Activated CD8-positive, alpha-beta T cell treated with anti-CD3 and anti-CD28 coated beads, Interleukin-2, amount 10 ng/mL, durations not matched to agents 7 days and 5 days (primary cell): ENCODE results near the gene MMP21. TPM values are rescaled to one million over a fixed set of nuclear protein-coding genes. Genes with fewer than 3 reads are reported as not detected.

Experiments used
- ATAC-seq: fragments of 150-1000 bp; cut with Tn5 transposase; one replicate; pipeline ENCODE4 v1.10.0; 2021; ENCODE audit warnings: moderate library complexity
- CTCF ChIA-PET: fragments of 350-600 bp; sonication (Branson Sonifier 250); formaldehyde crosslinking; loops from one replicate; lab custom pipeline; 2021; ENCODE audit warnings: antibody characterized with exemption; lab: Charles Lee
- POLR2A ChIA-PET: fragments of 350-600 bp; sonication (Branson Sonifier 250); formaldehyde crosslinking; loops from one replicate; lab custom pipeline; 2021; ENCODE audit warnings: antibody characterized with exemption; lab: Charles Lee
- DNase-seq: peaks from one replicate; pipeline ENCODE4 v3.0.0-alpha.2; 2020
- H3K27ac Mint-ChIP-seq: one replicate; pipeline ENCODE4 v1.8.0; 2021; ENCODE audit warnings: mild to moderate bottlenecking, mixed read lengths
- H3K27me3 Mint-ChIP-seq: one replicate; pipeline ENCODE4 v1.8.0; 2021; ENCODE audit warnings: low read depth, mixed read lengths
- H3K36me3 Mint-ChIP-seq: one replicate; pipeline ENCODE4 v1.8.0; 2021; ENCODE audit warnings: low read depth, mixed read lengths
- H3K4me1 Mint-ChIP-seq: one replicate; pipeline ENCODE4 v1.8.0; 2021; ENCODE audit warnings: low read depth, mixed read lengths
- H3K4me3 Mint-ChIP-seq: one replicate; pipeline ENCODE4 v1.8.0; 2021; ENCODE audit warnings: mild to moderate bottlenecking, mixed read lengths
- H3K9me3 Mint-ChIP-seq: one replicate; pipeline ENCODE4 v1.8.0; 2022; ENCODE audit warnings: mixed read lengths; ENCODE audit not compliant: insufficient read depth
- total RNA-seq, 2 experiments: library from RNA; stranded (reverse); gene quantifications; one replicate each; pipeline ENCODE4 v1.2.3, GENCODE V29; 2021

Gene MMP21
- total RNA-seq, 2 experiments from 2014 or later: not detected

DNA sequence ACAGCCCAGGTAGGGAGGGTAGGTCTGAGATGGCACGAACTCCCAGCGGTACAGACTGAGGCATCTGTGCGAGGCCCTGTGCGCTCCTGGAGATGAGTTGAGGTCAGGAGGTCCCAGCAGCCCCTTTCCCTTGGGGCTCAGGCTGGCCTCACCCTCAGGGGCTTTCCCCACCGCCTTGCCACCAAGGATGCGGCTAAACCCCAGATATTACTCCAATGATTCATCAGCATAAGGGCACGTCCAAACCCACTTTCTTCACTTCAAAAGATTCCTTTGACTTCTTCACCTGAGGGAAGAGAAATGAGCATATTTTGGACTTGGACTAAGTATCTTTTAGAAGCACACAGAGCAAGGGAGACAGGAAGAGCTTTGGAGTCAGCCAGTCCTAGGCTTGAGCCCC, 27.1 kb upstream of the MMP21 start:
- Mint-ChIP-seq H3K4me1 (peaks cover 6% of the 10 kb centered on the region), H3K9me3 (no peaks in the 10 kb centered on the region), H3K27ac (no peak overlapping the region), H3K27me3 (no peaks in the 10 kb centered on the region), H3K4me3 (no peak overlapping the region), H3K36me3 (peaks cover 16% of the 10 kb centered on the region)
- ATAC-seq (no peak), DNase-seq (no peak)
- ChIA-PET CTCF (interaction anchor here (1.2 kb wide), 1 partner anchor 13 kb away, joined by 3 read pairs; no protein-coding TSS in a partner anchor), POLR2A (no interaction called here)

DNA sequence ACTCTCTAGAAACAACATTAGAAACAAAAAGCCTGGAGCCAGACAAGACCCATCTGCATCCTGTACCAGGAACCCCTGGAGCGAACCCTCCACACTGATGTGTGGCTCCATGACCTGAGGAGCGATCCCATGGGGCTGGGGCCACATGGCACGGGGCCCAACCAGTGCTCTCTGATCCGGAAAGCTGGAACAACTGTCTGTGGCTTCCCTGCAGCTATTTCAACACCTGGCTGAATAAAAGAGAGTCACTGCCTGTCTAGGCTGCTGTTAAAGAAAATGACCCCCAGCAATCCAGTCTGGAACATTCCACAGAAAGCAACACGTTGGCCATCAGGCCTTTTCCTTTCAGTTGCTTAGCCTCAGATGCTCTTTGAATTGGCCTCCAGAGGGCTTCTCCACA, 26.5 kb upstream of the MMP21 start:
- ATAC-seq (no peak), DNase-seq (no peak)
- Mint-ChIP-seq H3K4me1 (peaks cover under 1% of the 10 kb centered on the region), H3K9me3 (no peaks in the 10 kb centered on the region), H3K36me3 (peaks cover 11% of the 10 kb centered on the region), H3K27ac (no peak overlapping the region), H3K4me3 (no peak overlapping the region), H3K27me3 (no peaks in the 10 kb centered on the region)
- ChIA-PET POLR2A (no interaction called here), CTCF (interaction anchor here (1.2 kb wide), 2 partner anchors 13 to 14 kb away, joined by 3 read pairs; no protein-coding TSS in a partner anchor)

DNA sequence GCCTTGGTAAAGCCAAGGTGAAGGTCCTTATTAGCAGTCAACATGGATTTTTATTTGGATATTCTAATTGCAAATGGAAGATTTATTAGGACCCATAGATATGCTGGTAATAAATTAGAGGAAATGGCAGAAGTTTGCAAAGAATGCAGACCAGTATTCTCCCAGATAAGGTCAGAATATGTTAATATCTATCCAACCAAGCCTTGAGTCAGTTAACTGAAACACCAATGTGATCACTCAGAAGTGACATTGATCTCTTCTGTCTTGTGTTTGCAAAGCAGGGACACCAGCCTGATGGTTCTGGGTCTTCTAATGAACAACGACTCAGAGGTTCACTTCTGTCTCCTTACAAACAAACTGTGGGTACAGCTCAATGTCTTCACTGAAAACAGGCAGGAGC, 26.0 kb upstream of the MMP21 start:
- DNase-seq (no peak), ATAC-seq (no peak)
- no peaks in the 10 kb centered on the region for H3K9me3 Mint-ChIP-seq
- H3K27me3 Mint-ChIP-seq: no peaks in the 10 kb centered on the region
- peaks cover 6% of the 10 kb centered on the region for H3K36me3 Mint-ChIP-seq
- POLR2A ChIA-PET: no interaction called here
- CTCF ChIA-PET: interaction anchor here (1.0 to 1.2 kb wide), 3 partner anchors 13 to 22 kb away, joined by 3 read pairs; partner anchors contain the start of genes BCCIP and UROS
- no peak overlapping the region for H3K27ac Mint-ChIP-seq
- no peak overlapping the region for H3K4me3 Mint-ChIP-seq
- H3K4me1 Mint-ChIP-seq: no peaks in the 10 kb centered on the region

DNA sequence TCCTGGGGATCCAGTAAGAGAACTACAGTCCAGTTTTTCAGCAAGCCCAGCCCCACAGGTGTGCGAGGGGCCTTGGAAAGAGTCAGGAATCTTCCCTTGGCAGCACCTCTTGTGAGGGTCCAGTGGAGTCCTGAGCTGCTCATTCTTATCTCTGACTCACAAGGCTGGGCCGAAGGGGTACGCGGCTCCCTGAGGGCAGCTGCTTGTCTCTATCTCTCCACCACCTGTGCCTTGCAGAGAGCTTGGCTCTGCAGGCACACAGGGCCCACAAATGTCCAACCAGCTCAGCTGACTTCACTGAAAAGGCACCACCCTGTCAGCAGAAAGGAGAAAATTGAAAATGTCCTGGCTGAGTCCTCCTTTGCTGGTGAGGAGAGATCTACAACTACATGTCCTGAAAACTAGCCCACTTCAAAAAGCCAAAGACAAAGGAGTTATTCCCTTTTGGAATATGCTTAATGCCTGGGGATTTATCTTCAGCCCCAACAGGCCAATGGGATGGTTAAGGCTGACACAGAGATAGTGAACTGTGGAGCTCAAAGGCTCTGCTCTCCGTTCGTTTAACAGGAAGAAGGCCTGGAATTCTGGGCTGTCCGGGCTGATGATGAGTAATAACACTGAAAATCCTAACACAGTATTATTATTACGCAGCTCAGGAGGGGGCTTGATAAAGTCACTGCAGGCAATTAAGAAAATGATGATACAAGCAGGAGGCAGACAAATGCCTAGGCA, 24.0 kb upstream of the MMP21 start:
- no peak overlapping the region for H3K27ac Mint-ChIP-seq
- CTCF ChIA-PET: no interaction called here
- H3K4me1 Mint-ChIP-seq: no peaks in the 10 kb centered on the region
- H3K4me3 Mint-ChIP-seq: no peak overlapping the region
- H3K36me3 Mint-ChIP-seq: peaks cover 5% of the 10 kb centered on the region
- no peaks in the 10 kb centered on the region for H3K27me3 Mint-ChIP-seq
- POLR2A ChIA-PET: no interaction called here
- ATAC-seq: no peak
- H3K9me3 Mint-ChIP-seq: no peaks in the 10 kb centered on the region
- DNase-seq: no peak

DNA sequence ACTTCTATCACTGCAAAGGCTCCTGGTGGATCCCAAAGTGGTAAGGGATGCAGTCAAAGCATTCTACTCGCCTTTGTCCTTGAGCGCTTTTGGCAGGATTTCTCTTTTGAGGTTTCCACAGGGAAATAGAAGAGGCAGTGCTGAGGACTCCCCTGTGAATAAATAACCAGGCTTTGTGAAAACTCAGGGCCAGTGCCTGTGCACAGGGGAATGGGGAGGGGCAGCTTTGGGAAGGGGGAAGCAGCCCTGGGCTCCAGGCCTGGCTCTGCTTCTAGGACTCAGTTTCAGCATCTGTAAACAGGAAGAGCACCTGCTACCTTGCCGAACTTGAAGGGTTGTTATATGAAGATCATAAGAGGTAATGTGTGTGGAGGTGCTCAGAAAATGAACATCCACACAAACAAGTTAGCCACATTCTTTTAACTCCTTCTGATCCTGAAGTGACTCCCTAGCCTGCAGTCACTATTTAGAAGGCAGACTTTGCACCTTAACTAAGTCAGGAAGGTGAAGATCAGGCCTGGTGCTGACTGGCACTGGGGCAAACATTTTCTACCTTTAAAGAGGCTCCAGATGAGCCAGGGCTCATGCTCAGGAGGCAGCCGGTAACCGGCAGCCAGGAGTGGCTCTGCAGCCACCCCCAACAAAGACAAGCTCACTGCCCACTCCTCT, 22.5 kb upstream of the MMP21 start:
- no peaks in the 10 kb centered on the region for H3K9me3 Mint-ChIP-seq
- ChIA-PET CTCF (no interaction called here), POLR2A (no interaction called here)
- DNase-seq (no peak), ATAC-seq (no peak)
- H3K36me3 Mint-ChIP-seq: peaks cover 13% of the 10 kb centered on the region
- H3K4me3 Mint-ChIP-seq: no peak overlapping the region
- H3K4me1 Mint-ChIP-seq: no peaks in the 10 kb centered on the region
- H3K27me3 Mint-ChIP-seq: no peaks in the 10 kb centered on the region
- peak overlapping the region; percentile 12 for H3K27ac Mint-ChIP-seq

DNA sequence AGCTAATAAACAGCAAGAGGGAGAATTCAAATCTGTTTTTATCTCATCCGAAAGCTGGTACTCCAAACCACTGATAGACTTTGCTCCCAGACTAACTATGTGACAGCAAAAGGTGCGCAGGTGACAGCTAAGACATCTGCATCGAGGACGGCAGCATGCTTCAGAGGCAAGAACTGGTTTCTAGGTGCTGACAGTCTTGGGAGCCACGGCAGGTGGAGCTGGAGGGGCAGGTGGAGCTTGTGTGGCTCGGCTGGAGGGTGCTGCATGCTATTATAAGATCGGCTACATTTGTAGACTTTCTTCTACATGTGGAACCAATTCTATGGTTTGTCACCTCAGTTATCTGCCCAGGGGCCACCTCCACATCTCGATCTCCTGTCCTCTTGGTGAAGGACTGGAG, 21.8 kb upstream of the MMP21 start:
- H3K27me3 Mint-ChIP-seq: no peaks in the 10 kb centered on the region
- H3K4me1 Mint-ChIP-seq: no peaks in the 10 kb centered on the region
- H3K27ac Mint-ChIP-seq: no peak overlapping the region
- DNase-seq (no peak), ATAC-seq (no peak)
- H3K4me3 Mint-ChIP-seq: no peak overlapping the region
- POLR2A ChIA-PET: no interaction called here
- H3K9me3 Mint-ChIP-seq: no peaks in the 10 kb centered on the region
- H3K36me3 Mint-ChIP-seq: peaks cover 13% of the 10 kb centered on the region
- CTCF ChIA-PET: interaction anchor here (1.1 kb wide), 1 partner anchor 9 kb away, joined by 3 read pairs; no protein-coding TSS in a partner anchor

DNA sequence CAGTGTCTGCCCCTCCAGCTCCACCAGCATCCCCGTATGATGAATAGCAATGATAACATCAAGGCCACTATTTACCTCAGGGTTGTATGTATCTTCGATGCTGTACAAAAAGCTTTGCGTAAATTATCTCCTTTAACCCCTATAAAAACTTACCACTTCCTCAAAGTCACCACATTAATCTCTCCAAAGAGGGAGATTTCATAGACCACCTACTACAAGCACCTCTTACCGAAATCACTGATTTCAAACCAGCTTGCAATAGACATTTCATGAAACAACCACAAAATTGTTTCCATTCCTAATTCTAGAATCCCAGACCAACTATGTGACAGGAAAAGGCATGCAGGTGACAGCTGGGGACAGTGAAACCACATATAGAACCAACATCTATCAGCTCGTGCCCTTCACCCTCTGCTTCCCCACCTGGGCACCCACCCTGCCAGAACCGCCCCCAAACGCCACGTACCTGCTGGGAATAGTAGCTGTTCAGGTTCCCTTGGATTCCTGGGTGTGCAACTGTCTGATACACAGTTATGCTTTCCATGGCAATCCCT, 20.1 kb upstream of the MMP21 start:
- Mint-ChIP-seq H3K36me3 (peaks cover 17% of the 10 kb centered on the region), H3K4me3 (no peak overlapping the region), H3K4me1 (no peaks in the 10 kb centered on the region), H3K27ac (no peak overlapping the region), H3K27me3 (no peaks in the 10 kb centered on the region), H3K9me3 (no peaks in the 10 kb centered on the region)
- ChIA-PET POLR2A (no interaction called here), CTCF (no interaction called here)
- DNase-seq: no peak
- no peak for ATAC-seq

DNA sequence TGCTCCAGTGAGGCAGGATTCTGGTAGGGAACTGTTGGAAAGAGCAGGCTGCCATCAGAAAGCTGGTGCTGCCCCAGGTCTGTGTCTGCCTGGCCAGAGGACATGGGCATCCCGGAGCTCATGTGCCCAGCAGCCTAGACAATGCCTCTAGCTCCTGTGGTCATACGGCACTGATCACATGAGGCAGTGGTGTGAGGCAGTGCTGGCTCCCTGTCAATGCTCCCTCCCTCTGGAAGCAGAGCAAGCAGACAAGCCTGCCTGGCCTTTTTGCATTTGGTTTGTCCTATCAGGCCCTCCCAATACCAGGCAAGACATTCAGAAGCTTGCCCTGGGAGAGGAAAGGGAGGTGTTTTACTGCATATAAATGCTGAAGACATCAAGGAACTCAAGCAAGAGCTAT, 19.5 kb upstream of the MMP21 start:
- ChIA-PET CTCF (no interaction called here), POLR2A (no interaction called here)
- no peak overlapping the region for H3K4me3 Mint-ChIP-seq
- ATAC-seq: no peak
- H3K9me3 Mint-ChIP-seq: no peaks in the 10 kb centered on the region
- H3K27me3 Mint-ChIP-seq: no peaks in the 10 kb centered on the region
- H3K36me3 Mint-ChIP-seq: peaks cover 18% of the 10 kb centered on the region
- DNase-seq: no peak
- H3K27ac Mint-ChIP-seq: no peak overlapping the region
- H3K4me1 Mint-ChIP-seq: no peaks in the 10 kb centered on the region

DNA sequence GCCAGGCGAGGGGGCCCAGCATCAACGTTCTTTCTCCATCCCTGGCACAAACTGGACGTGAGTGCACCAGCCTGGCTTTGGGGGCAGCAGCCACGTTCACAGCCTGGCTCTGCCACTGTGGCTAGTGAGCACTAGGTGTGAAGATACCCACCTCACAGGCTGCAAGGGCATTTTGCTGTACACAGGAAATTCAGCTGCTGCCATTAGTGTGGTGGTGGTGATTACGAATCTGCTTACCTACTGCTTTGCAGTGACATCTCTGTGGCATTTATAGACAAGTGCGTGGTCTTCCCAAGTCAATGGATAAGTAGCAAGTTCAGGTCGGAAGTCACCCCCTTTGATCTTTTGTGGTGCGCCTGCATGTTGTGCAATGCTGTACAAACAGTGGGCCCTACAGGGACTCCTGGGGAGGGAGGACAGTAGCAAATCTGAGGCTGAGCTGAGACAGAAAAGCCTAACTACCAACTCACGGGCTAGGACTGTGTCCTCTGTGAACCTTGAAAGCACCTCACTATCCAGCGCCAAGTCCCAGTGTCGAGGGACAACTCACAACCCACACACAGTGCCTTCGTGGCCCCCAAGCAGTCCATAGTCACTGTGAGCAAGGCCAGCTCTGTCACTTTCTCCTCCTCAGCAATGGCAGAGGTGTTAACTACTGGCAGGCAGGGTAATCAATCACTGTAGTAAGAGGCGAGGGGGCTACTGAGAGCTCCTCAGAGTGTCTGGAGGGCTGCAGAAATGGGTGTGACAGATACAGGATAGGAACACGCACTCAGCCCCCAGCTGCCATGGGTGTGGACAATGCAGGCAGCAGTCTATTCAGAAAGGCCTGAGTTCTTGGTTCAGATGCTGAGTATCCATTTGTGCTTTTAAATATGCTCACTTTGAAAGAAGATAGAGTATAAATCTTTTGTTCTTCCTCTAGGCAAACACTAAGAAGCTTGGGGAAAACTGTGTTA, 17.0 kb upstream of the MMP21 start:
- ChIA-PET POLR2A (no interaction called here), CTCF (no interaction called here)
- peaks cover 27% of the 10 kb centered on the region for H3K36me3 Mint-ChIP-seq
- H3K9me3 Mint-ChIP-seq: no peaks in the 10 kb centered on the region
- no peak for DNase-seq
- no peak for ATAC-seq
- H3K4me3 Mint-ChIP-seq: no peak overlapping the region
- no peak overlapping the region for H3K27ac Mint-ChIP-seq
- H3K4me1 Mint-ChIP-seq: peaks cover 18% of the 10 kb centered on the region
- no peaks in the 10 kb centered on the region for H3K27me3 Mint-ChIP-seq

DNA sequence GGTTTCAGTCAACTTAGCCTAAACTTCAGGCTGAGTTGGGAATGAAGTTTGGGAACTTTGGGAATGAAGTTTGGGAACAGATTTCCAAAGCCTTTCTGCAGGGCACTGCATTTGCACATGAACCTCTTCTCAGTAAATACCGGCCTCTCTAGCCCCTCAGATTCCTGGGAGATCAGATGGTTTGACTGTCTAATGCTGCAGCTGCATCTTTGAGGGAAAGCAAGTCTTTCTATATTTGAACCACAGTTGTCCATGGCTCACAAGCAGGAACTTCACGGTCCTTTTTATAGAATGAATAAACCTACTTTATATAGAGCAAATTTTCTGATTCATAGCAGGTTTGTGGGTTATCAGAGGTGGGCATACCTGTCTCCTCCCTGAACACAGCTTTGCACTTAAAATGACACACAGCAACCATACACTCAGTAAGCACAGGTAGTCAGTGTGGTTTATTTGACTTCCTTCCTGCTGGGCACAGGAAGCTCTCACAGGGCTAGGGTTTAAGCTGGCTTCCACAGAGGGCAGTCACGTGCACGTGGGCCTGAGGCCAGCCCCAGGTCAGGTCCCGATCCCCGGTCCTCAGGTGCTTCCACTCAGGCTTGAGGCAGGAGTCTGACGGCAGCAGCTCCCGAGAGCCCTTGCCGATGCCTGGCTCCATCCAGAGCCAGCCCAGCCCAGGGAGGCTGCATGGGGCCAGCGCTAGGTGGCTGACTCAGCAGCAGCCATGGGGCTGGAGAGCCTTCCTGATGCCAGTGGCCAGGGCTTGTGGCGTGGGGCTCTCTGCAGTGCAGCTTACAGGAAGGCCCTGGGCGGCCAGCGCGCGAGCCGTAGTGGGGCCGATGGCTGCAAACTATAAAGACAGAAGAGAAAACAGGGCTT, 12.8 kb upstream of the MMP21 start:
- ATAC-seq (peak; percentile 71), DNase-seq (peak; percentile 32)
- H3K36me3 Mint-ChIP-seq: peaks cover 19% of the 10 kb centered on the region
- H3K4me1 Mint-ChIP-seq: peaks cover 24% of the 10 kb centered on the region
- ChIA-PET CTCF (interaction anchor here (1.0 to 1.1 kb wide), 2 partner anchors 9 to 13 kb away, joined by 3 read pairs; no protein-coding TSS in a partner anchor), POLR2A (interaction anchor here (0.7 to 0.9 kb wide), 2 partner anchors 36 to 189 kb away, joined by 3 to 4 read pairs; partner anchors contain the start of gene BCCIP)
- H3K27me3 Mint-ChIP-seq: no peaks in the 10 kb centered on the region
- peak overlapping the region; percentile 70 for H3K27ac Mint-ChIP-seq
- H3K4me3 Mint-ChIP-seq: peak overlapping the region; percentile 1
- H3K9me3 Mint-ChIP-seq: no peaks in the 10 kb centered on the region
